ENCODE results near the gene ZNF485. TPM values are rescaled to one million over a fixed set of nuclear protein-coding genes. Genes with fewer than 3 reads are reported as not detected.
"Not testable (repeated sequence)": the region's sequence is repeated elsewhere in the genome, so short reads cannot be mapped to it uniquely, and the experiment has no call there.

Gene ZNF485
- polyA plus RNA-seq (ENCODE audit: insufficient read length in 12 of 12): 1 to 10 TPM in 10 of 12 donors, not detected in 2; 2.6 to 4.8 (median 3.7) TPM
- long read RNA-seq, donor 1, partial matches to known transcripts: 0 of 3 reads
- long read RNA-seq, donor 1, other reads (novel, unspliced or antisense): 0 of 3 reads
- long read RNA-seq, donor 2: 0 reads
- long read RNA-seq, donor 3: 0 reads
- long read RNA-seq, donor 4, partial matches to known transcripts: 0 of 1 reads
- long read RNA-seq, donor 4, other reads (novel, unspliced or antisense): 0 of 1 reads
- long read RNA-seq, donor 5: 0 reads
- long read RNA-seq, donor 6, partial matches to known transcripts: 0 of 1 reads
- long read RNA-seq, donor 6, other reads (novel, unspliced or antisense): 0 of 1 reads
- long read RNA-seq, donor 7: 0 reads
- long read RNA-seq, donor 8, partial matches to known transcripts: 0 of 1 reads
- long read RNA-seq, donor 8, other reads (novel, unspliced or antisense): 0 of 1 reads
- long read RNA-seq, donor 9, partial matches to known transcripts: 0 of 1 reads
- long read RNA-seq, donor 9, other reads (novel, unspliced or antisense): 0 of 1 reads
- long read RNA-seq, donor 10, partial matches to known transcripts: 0 of 2 reads
- long read RNA-seq, donor 10, other reads (novel, unspliced or antisense): 0 of 2 reads
- long read RNA-seq, donor 11, partial matches to known transcripts: 0 of 1 reads
- long read RNA-seq, donor 11, other reads (novel, unspliced or antisense): 0 of 1 reads

- DNase-seq: peak; percentile 60
Observed at GRCh38 chr10:43606323-43607198, at the start of gene ZNF485. Gene ZNF485, plus strand, starts transcription at chr10:43606438. Its CDS starts 613 bp downstream, at chr10:43607051.

GRCh38 chr10:43557214-43557613 lies 49.0 kb upstream of the ZNF485 start:
- no peak for DNase-seq

- no peak for DNase-seq
Observed at GRCh38 chr10:43569681-43570080, 36.6 kb upstream of the ZNF485 start.

GRCh38 chr10:43570971-43571370 lies 35.3 kb upstream of the ZNF485 start:
- no peak for DNase-seq

- DNase-seq: peak; percentile 15
Observed at GRCh38 chr10:43573250-43574000, 32.8 kb upstream of the ZNF485 start.

GRCh38 chr10:43574001-43574892 lies 32.0 kb upstream of the ZNF485 start, which contains the start of gene ZNF239:
Gene ZNF239, minus strand, starts transcription at chr10:43574616. Its CDS starts 16,537 bp downstream, at chr10:43558079.
- peak; percentile 89 for DNase-seq

- no peak for DNase-seq
Observed at GRCh38 chr10:43574906-43575305, 31.3 kb upstream of the ZNF485 start.

- DNase-seq: no peak
Observed at GRCh38 chr10:43576062-43576461, 30.2 kb upstream of the ZNF485 start.

GRCh38 chr10:43576580-43576979 lies 29.7 kb upstream of the ZNF485 start:
- no peak for DNase-seq

GRCh38 chr10:43584051-43584450 lies 22.2 kb upstream of the ZNF485 start:
- no peak for DNase-seq

GRCh38 chr10:43585046-43585445 lies 21.2 kb upstream of the ZNF485 start:
- no peak for DNase-seq

- no peak for DNase-seq
Observed at GRCh38 chr10:43585981-43586729, 20.1 kb upstream of the ZNF485 start.

- not testable (repeated sequence) for DNase-seq
Observed at GRCh38 chr10:43586730-43587115, 19.5 kb upstream of the ZNF485 start.

- no peak for DNase-seq
Observed at GRCh38 chr10:43591303-43591904, 14.8 kb upstream of the ZNF485 start.

- peak; percentile 19 for DNase-seq
Observed at GRCh38 chr10:43594944-43595589, 11.2 kb upstream of the ZNF485 start.

GRCh38 chr10:43595739-43596298 lies 10.4 kb upstream of the ZNF485 start:
- DNase-seq: no peak

- DNase-seq: no peak
Observed at GRCh38 chr10:43596546-43596945, 9.7 kb upstream of the ZNF485 start.

GRCh38 chr10:43598446-43598845 lies 7.8 kb upstream of the ZNF485 start:
- no peak for DNase-seq
